GM18909 (cell line): Measurements from ENCODE around the gene PDXP.
A peak's percentile ranks its signal among the peaks of the same experiment; 100 is the strongest.

ENCODE experiments used
- ATAC-seq: cut with Tn5 transposase; IDR thresholded peaks from one replicate; pipeline ENCODE4 v1.9.1; 2021; ENCODE audit warnings: mild to moderate bottlenecking; ENCODE audit not compliant: unreplicated experiment, poor library complexity

PDXP gene

GRCh38 chr22:37627545-37627944, 31.0 kb upstream of the PDXP start:
- ATAC-seq = no peak

- no peak for ATAC-seq
Observed at GRCh38 chr22:37628830-37629229, 29.7 kb upstream of the PDXP start.

GRCh38 chr22:37629928-37630327, 28.6 kb upstream of the PDXP start:
- ATAC-seq = no peak

- ATAC-seq = no peak
Observed at GRCh38 chr22:37630839-37631435, 27.6 kb upstream of the PDXP start.

- no peak for ATAC-seq
Observed at GRCh38 chr22:37631448-37632173, 26.9 kb upstream of the PDXP start.

- ATAC-seq = peak; percentile 18
Observed at GRCh38 chr22:37632174-37633088, 26.1 kb upstream of the PDXP start.

- peak; percentile 65 for ATAC-seq
Observed at GRCh38 chr22:37633089-37633624, 25.4 kb upstream of the PDXP start.

- peak; percentile 58 for ATAC-seq
Observed at GRCh38 chr22:37633625-37634416, 24.7 kb upstream of the PDXP start.

GRCh38 chr22:37634417-37634924, 24.1 kb upstream of the PDXP start:
- ATAC-seq = no peak

- no peak for ATAC-seq
Observed at GRCh38 chr22:37635157-37635556, 23.4 kb upstream of the PDXP start.

GRCh38 chr22:37636186-37636948, 22.2 kb upstream of the PDXP start:
- no peak for ATAC-seq

- no peak for ATAC-seq
Observed at GRCh38 chr22:37636949-37637273, 21.6 kb upstream of the PDXP start.

GRCh38 chr22:37638391-37639069, 20.0 kb upstream of the PDXP start:
- no peak for ATAC-seq

- no peak for ATAC-seq
Observed at GRCh38 chr22:37639070-37639760, 19.3 kb upstream of the PDXP start, which contains the start of gene SH3BP1. TSS of gene SH3BP1 (plus strand) at chr22:37639669. CDS start at chr22:37639788, 119 bp downstream.

GRCh38 chr22:37639771-37640590, 18.5 kb upstream of the PDXP start:
- no peak for ATAC-seq

- no peak for ATAC-seq
Observed at GRCh38 chr22:37640591-37641560, 17.6 kb upstream of the PDXP start.
